Psoas muscle (tissue), 8 donors: Measurements from ENCODE around the gene CNEP1R1. TPM values are rescaled to one million over a fixed set of nuclear protein-coding genes. Genes with fewer than 3 reads are reported as not detected.

ENCODE experiments used
- ATAC-seq, 4 donors: fragments of 200-7000 bp; cut with Tn5 transposase; one replicate each; pipeline ENCODE4 v1.9.1; 2020; ENCODE audit warnings: moderate library complexity in 3 of 4, mild to moderate bottlenecking in 2 of 4
- DNase-seq, 2 donors: peaks; one replicate each; pipeline ENCODE4 v3.0.0-alpha.2; 2020
- H3K27ac ChIP-seq: fragments of 200-600 bp; one replicate; pipeline ENCODE4 v1.8.0; 2022
- H3K27me3 ChIP-seq, 3 donors: fragments of 200-600 bp in 1 of 3; one replicate each; pipeline versions ENCODE4 v1.6.1 to v1.8.0; 2013 to 2022; ENCODE audit warnings: low read length in 2 of 3, mild to moderate bottlenecking in 2 of 3, moderate library complexity in 1 of 3; ENCODE audit not compliant: insufficient read depth in 3 of 3
- H3K36me3 ChIP-seq, 2 donors: fragments of 200-600 bp in 1 of 2; one replicate each; pipeline versions ENCODE4 v1.6.1 to v1.8.0; 2013 to 2022; ENCODE audit warnings: low read depth in 1 of 2, mild to moderate bottlenecking in 1 of 2, moderate library complexity in 1 of 2; ENCODE audit not compliant: insufficient read depth in 1 of 2
- H3K4me1 ChIP-seq: fragments of 200-600 bp; one replicate; pipeline ENCODE4 v1.8.0; 2022
- H3K4me3 ChIP-seq: fragments of 200-600 bp; one replicate; pipeline ENCODE4 v1.8.0; 2022; ENCODE audit warnings: mild to moderate bottlenecking
- H3K9me3 ChIP-seq: fragments of 200-600 bp; one replicate; pipeline ENCODE4 v1.8.0; 2022
- WGBS, 3 donors: extraction: QIAGEN DNeasy Blood & Tissue Kit; methylation state at CpG; one replicate each; pipeline versions ENCODE4 v1.1.6 to v1.1.7; 2013; 5-methylcytosine and 5-hydroxymethylcytosine counted together
- intact Hi-C, 2 donors: fragments of 100-400 bp; cut with DNase I; formaldehyde crosslinking; loops; one replicate each; pipeline versions ENCODE4 v1.11.0 to v1.14.2; 2022
- polyA plus RNA-seq, 3 donors: library from polyadenylated mRNA; stranded (reverse); fragments of 200-250 nt; gene quantifications; one replicate each; pipeline ENCODE4 v1.2.3, GENCODE V29; 2013
- total RNA-seq, 4 donors: library from RNA; stranded (reverse); fragmentation: NEBNext Ultra II Directional in 2 of 4; extraction: Animal tissue kit (Norgen Biotek cat#: 25700) in 2 of 4; gene quantifications; one replicate each; pipeline versions ENCODE4 v1.2.1 to v1.2.4, GENCODE V29; 2021 to 2023
- TF ChIP-seq, protein P1 (sequence below): fragments of 200-600 bp; IDR thresholded peaks from one replicate; pipeline ENCODE4 v1.8.0; 2022; ENCODE audit warnings: antibody characterized with exemption
- donor health status: healthy with polysubstance abuse.
- donor health status: DM: no; HTN: no; CAD: no; lungs with moderate emphysema.
- donor health status: Bipolar disorder and iron deficiency.
- donor health status: healthy.
- donor health status: DM: yes; HTN: yes; CAD: no.
- donor health status: DM: no; HTN: no; CAD: no.
- donor health status: DM: no; HTN: no; CAD: no.
- donor health status: DM: yes; HTN: yes; CAD: no.

CNEP1R1 gene
- total and polyA plus RNA-seq, 7 donors = 10.9 to 45.5 (median 15.3) TPM

GRCh38 chr16:50066482-50067289 is 41.7 kb downstream of the CNEP1R1 start:
- H3K27ac ChIP-seq = peak overlapping the region; percentile 94
- 24 to 39% (median 24%) methylated on average over 21 to 34 of the region's 34 CpGs for WGBS, 3 donors
- ATAC-seq = no peak
- TF ChIP-seq, protein P1, sequence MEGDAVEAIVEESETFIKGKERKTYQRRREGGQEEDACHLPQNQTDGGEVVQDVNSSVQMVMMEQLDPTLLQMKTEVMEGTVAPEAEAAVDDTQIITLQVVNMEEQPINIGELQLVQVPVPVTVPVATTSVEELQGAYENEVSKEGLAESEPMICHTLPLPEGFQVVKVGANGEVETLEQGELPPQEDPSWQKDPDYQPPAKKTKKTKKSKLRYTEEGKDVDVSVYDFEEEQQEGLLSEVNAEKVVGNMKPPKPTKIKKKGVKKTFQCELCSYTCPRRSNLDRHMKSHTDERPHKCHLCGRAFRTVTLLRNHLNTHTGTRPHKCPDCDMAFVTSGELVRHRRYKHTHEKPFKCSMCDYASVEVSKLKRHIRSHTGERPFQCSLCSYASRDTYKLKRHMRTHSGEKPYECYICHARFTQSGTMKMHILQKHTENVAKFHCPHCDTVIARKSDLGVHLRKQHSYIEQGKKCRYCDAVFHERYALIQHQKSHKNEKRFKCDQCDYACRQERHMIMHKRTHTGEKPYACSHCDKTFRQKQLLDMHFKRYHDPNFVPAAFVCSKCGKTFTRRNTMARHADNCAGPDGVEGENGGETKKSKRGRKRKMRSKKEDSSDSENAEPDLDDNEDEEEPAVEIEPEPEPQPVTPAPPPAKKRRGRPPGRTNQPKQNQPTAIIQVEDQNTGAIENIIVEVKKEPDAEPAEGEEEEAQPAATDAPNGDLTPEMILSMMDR = no peak
- peak overlapping the region; percentile 91 for H3K4me3 ChIP-seq
- no peaks in the 10 kb centered on the region for H3K27me3 ChIP-seq
- intact Hi-C loops = loop anchor here (2.0 to 5.0 kb wide), 3 partner anchors 42 to 146 kb away; partner anchors contain the start of genes TENT4B (in 2 of the 2) and CNEP1R1 (in 1 of the 2)
- H3K4me1 ChIP-seq = peaks cover 22% of the 10 kb centered on the region
- no peaks in the 10 kb centered on the region for H3K9me3 ChIP-seq
- peaks cover 9 to 27% of the 10 kb centered on the region in 2 donors for H3K36me3 ChIP-seq
- DNase-seq = no peak

- TF ChIP-seq, protein P1 = peak; percentile 27
- Histone ChIP-seq H3K4me1 (peaks cover 22% of the 10 kb centered on the region), H3K36me3 (peaks cover 9 to 33% of the 10 kb centered on the region in 2 donors), H3K27ac (no peak overlapping the region), H3K27me3 (no peaks in the 10 kb centered on the region), H3K9me3 (no peaks in the 10 kb centered on the region), H3K4me3 (peak overlapping the region; percentile 91)
- 45 to 52% (median 49%) methylated on average over 3 of the region's 3 CpGs for WGBS, 3 donors
- intact Hi-C loops = loop anchor here (2.0 to 5.0 kb wide), 3 partner anchors 43 to 145 kb away; partner anchors contain the start of genes TENT4B (in 2 of the 2) and CNEP1R1 (in 1 of the 2)
- no peak for ATAC-seq
- DNase-seq = no peak
These were observed 42.3 kb downstream of the CNEP1R1 start for GRCh38 chr16:50067290-50067853.

DNA sequence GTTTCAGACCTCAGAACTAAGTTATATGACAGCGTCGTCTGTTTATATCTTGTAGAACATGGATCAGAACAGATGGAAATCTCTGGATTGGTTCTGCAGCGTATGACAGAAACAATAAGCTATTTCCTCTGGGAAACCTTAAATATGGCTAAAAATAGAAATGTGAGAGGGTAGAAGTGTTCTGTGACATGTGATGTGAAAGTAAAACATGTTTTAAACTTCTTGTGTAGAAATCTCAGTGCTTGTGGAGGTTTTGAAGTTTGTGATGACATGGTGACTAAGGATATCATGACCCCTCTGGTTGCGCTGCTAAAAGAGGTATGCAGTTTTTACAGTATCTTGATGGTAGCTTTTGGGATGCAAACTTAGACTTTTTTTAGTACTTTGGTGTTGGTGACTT is 43.5 kb downstream of the CNEP1R1 start:
- no peak for DNase-seq
- peaks cover 9 to 36% of the 10 kb centered on the region in 2 donors for H3K36me3 ChIP-seq
- no peak for ATAC-seq
- WGBS, 3 donors = 56 to 72% (median 64%) methylated on average over 4 of the region's 4 CpGs
- H3K9me3 ChIP-seq = no peaks in the 10 kb centered on the region
- H3K27ac ChIP-seq = no peak overlapping the region
- TF ChIP-seq, protein P1 = no peak
- intact Hi-C loops = loop anchor here (5.0 kb wide), 2 partner anchors 84 to 144 kb away; partner anchors contain the start of gene TENT4B (in 2 of the 2)
- H3K27me3 ChIP-seq = no peaks in the 10 kb centered on the region
- no peak overlapping the region for H3K4me3 ChIP-seq
- H3K4me1 ChIP-seq = peaks cover 22% of the 10 kb centered on the region

GRCh38 chr16:50069060-50069459 is 44.0 kb downstream of the CNEP1R1 start:
- no peak overlapping the region for H3K4me3 ChIP-seq
- 95 to 100% (median 100%) methylated on average over 1 of the region's 1 CpG for WGBS, 3 donors
- intact Hi-C loops = loop anchor here (5.0 kb wide), 2 partner anchors 83 to 143 kb away; partner anchors contain the start of gene TENT4B (in 2 of the 2)
- ATAC-seq = no peak
- no peak for DNase-seq
- peaks cover 22% of the 10 kb centered on the region for H3K4me1 ChIP-seq
- no peak overlapping the region for H3K27ac ChIP-seq
- TF ChIP-seq, protein P1 = no peak
- no peaks in the 10 kb centered on the region for H3K27me3 ChIP-seq
- H3K36me3 ChIP-seq = peaks cover 9 to 36% of the 10 kb centered on the region in 2 donors
- H3K9me3 ChIP-seq = no peaks in the 10 kb centered on the region
